CD4-positive, alpha-beta T cell treated with Interleukin-4 for 4 hours (primary cell): ENCODE data around the gene SMARCAD1.

Experiments
- DNase-seq: peaks from one replicate; pipeline ENCODE4 v3.0.0-alpha.2; 2020

Gene SMARCAD1, protein sequence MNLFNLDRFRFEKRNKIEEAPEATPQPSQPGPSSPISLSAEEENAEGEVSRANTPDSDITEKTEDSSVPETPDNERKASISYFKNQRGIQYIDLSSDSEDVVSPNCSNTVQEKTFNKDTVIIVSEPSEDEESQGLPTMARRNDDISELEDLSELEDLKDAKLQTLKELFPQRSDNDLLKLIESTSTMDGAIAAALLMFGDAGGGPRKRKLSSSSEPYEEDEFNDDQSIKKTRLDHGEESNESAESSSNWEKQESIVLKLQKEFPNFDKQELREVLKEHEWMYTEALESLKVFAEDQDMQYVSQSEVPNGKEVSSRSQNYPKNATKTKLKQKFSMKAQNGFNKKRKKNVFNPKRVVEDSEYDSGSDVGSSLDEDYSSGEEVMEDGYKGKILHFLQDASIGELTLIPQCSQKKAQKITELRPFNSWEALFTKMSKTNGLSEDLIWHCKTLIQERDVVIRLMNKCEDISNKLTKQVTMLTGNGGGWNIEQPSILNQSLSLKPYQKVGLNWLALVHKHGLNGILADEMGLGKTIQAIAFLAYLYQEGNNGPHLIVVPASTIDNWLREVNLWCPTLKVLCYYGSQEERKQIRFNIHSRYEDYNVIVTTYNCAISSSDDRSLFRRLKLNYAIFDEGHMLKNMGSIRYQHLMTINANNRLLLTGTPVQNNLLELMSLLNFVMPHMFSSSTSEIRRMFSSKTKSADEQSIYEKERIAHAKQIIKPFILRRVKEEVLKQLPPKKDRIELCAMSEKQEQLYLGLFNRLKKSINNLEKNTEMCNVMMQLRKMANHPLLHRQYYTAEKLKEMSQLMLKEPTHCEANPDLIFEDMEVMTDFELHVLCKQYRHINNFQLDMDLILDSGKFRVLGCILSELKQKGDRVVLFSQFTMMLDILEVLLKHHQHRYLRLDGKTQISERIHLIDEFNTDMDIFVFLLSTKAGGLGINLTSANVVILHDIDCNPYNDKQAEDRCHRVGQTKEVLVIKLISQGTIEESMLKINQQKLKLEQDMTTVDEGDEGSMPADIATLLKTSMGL

DNA sequence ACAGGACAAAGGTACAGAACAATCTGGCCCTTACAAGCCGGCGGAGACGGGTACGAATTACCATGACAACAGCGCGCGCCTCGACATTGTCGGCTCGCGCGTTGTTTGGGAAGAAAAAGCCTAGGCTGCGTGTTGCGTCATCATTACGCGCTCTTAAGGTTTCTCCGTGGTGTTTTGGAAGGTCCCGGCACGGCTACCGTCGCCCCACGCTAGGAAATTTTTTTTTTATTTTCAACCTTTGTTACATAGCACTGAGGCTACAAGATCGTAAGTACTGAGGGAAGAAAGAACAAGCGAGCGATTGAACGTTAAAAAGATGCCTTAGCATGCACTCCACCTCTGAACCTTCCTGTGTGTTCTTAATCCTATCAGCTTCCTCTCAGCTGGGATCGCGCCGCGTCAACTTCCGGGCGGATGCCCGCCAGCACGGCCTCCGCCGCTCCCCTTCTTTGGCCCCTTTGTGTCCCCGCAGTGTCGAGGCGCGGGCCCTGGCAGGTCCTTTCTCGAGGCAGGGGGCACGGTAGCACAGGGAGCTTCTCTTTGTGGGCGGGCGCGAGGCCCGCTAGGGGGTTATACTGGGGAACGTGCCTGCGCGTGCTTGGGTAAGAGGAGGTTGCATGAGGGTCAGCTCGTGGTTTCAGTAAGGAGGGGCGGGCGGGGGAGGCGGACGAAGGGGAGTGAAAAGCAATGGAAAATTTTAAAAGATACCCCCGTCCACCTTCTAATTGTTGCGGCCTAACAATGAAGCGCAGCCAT is at the start of gene SMARCAD1:
TSS of gene SMARCAD1 (plus strand) at position 397 of the 756 bp plus-strand sequence. CDS start 530 bp downstream, outside the sequence.
- DNase-seq: peak; percentile 87

DNA sequence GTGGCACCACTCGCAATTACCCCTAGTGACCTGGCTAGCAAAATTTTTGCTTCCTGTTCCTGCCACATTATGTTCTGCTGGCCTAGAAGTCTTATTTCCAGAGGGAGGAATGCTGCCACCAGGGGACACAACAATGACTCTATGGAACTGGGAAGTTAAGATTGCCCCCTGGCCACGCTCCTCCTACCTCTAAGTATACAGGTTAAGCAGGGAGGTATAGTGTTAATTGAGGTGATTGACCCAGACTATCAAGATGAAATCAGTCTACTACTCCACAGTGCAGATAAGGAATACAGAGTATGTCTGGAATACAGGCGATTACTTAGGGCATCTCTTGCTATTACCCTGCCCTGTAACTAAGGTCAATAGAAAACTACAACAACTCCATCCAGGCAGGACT is 48.8 kb upstream of the SMARCAD1 start:
- DNase-seq: no peak

DNA sequence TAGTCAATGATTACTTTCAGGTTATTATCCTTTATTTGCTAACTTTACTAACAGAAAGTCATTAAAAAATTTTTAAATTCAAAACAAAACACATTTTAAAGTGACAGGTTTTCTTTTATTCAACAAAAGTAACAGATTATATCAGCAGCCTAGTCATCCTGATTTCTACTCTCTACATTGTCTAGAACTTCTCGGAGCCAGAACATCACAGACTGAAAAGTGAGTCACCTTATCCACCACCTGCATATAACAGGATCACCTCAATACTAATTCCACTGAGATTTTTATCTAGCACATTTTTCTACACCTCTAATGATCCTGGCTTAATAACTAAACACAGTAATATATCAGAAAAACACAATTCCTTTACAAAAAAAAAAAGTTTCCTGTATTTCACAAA is 47.9 kb upstream of the SMARCAD1 start:
- DNase-seq: no peak

DNA sequence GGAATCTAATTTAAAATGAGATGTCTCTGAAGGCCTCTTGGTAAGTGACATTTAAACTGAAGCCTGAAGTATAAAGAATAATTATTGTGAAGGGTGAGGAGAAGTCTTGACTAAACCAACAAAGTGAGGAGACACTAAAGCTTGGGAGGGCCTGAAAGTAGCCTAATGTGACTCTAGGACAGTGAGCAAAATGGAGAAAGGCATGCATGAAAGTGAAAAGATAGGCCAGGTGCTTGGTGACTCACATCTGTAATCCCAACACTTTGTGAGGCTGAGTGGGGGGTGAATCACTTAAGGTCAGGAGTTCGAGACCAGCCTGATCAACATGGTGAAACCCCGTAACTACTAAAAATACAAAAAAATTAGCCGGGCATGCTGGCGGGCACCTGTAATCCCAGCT is 46.9 kb upstream of the SMARCAD1 start:
- DNase-seq: no peak

DNA sequence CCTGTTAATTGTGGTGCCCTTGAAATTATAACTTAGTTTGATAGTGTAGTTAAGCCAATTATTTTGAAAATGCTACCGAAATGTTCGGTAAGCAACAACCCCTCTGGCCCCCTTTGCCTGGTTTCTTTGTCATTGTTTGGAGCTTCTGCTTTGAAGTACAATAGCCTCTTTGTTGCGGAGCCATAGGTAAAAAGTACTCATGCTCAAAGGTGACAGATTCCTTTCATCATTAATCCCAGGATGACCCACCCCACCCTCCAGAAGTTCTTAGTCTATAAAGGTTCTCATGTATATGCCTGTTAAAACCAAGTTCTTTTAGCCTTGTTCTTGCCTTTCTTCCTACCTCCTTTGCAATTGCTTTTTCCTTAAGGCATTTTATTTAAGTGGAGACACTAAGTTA is 42.4 kb upstream of the SMARCAD1 start:
- DNase-seq: no peak

DNA sequence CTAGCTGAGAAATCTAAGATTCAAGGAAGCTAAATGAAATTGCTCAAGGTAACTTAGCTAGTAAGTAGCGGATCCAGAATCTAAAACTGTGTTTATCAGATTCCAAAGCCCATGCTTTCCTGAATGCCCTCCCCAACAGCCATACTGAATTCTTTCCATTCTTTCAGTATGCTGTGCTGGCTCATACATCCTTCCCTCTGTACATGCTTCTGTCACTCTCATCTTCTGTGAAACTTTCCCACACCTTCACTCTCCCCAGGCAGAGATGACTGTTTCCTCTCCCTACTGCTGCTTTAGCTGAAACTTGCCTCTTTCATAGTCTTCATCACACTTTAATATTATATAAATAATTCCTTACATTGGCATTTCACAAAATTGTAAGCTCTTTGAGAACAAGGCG is 39.3 kb upstream of the SMARCAD1 start:
- no peak for DNase-seq

DNA sequence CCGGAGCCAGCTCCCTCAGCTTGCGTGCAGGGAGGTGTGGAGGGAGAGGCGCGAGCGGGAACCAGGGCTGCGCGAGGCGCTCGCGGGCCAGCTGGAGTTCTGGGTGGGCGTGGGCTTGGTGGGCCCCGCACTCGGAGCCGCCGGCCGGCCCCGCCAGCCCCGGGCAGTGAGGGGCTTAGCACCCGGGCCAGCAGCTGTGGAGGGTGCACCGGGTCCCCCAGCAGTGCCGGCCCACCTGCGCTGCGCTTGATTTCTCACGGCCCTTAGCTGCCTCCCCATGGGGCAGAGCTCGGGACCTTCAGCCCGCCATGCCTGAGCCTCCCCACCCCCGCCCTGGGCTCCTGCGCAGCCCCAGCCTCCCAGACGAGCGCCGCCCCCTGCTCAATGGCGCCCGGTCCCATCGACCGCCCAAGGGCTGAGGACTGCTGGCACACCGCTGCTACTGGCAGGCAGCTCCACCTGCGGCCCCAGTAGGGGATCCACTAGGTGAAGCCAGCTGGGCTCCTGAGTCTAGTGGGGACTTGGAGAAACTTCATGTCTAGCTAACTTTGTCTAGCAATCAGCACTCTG is 37.8 kb upstream of the SMARCAD1 start:
- no peak for DNase-seq

DNA sequence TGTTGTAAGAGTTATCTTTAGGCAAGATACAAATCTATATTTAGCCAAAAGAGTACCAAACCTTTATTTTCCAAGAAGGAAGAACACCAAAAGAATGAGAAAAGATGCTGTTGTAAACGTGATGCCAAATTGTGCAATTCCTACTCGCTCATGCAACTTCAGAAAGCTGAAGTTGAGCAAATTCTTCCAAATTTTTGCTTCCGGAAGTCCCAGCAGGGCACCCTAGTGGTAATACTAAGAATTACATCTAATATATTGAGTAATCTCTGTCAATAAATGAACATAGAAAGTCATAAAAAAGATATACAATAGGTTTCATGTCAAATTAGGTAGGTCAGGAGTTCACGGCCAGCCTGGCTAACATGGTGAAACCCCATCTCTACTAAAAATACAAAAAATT is 36.0 kb upstream of the SMARCAD1 start:
- no peak for DNase-seq

DNA sequence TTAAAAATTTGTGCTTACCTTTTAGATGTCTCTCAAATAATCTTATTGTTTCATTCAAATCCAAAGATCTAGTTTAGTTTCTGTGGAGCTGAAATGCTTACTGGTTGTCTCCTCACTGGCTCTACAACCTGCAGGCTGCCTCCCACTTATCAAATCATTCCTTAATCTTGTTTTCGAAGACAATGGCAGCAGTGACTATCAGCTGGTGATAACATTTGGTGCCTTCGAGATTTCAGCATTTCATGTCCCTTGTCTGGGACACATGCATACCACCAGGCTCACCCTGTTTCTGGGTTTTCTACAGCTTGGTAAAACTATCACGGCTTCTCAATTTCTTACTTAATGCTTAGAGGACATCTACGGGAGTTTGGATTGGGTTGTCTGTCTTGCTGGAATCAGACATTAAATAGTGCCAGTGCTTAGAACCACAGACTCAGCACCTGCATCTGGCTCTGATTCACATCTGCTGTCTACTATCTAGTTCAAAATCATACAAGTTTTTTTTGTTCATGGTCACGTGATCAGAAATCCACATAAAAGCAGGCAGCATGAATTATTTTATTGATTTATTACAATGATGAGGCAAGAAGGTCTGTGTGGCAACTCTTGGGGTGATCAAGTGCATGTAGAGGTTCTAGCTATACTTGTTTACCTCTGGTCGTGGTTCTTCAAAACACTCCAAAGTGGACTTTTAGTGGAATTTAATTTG is 32.0 kb upstream of the SMARCAD1 start:
- DNase-seq: no peak

DNA sequence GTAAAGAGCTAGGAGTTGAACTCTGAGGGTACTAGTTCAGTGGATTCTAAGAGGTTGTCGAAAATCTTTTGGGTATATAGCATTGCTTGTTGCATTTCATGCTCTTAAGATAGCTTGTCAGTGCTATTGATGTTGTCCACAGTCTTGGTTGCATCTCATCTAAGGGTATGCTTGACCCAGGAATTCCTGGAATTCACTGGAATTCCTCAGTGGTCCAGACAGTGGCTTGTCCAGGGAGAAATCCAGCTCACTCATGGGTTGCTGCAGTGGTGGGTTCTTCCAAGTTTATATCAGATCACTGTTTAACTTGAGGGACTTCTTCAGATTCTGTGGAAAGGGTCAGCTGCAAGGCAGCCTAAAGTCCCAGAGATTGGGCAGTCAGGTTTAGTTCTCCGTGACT is 29.8 kb upstream of the SMARCAD1 start:
- DNase-seq: no peak

DNA sequence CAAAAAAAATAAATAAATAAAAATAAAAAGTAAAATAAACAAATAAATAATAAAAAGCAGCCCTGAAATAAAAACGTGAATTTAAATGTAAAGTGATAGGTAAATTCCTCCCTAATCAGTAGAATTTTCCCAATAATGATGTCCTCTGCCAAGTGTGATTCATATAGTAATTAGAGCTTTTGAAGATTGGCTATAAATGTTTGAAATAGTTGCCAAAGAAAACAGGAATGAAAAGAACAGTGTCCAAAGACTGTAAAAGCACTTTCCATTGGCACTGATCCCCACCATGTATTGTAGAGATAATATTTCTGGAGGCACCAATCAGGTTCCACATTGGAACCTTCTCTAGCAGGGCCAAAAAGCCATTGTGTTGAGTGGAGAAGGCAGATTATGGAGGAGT is 25.9 kb upstream of the SMARCAD1 start:
- DNase-seq: no peak

DNA sequence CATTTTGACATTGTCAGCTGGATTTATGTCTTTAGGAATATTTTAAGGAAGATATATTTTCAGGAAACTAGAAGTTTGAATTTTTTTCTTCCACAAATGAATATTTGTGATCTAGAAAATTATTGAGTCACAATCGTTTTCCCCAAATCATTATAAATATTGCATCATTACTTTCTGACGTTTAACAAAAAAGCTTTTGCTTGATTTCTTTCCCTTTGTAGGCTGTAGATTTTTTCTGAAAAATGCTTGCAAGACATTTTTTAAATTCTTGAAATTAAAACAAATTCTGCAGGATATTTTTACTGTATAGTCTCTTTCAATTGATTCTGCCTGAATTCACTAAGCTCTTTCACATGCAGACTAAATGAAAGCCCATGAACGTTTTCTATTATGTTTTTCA is 4.9 kb upstream of the SMARCAD1 start:
- DNase-seq: no peak

DNA sequence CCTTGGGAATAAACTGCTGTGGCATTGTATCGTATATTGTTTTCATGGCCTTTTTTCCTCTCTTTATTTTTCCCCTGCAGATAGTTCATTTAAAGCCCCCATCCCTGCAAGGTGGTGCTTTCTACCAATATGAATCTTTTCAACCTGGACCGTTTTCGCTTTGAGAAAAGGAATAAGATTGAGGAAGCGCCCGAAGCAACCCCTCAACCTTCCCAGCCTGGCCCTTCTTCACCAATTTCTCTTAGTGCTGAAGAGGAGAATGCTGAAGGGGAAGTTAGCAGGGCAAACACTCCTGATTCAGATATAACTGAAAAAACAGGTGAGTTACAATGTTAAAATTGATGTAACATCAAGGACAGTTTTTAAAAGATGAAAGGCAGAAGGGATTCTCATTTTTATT is 601 bp downstream of the SMARCAD1 start:
- no peak for DNase-seq

DNA sequence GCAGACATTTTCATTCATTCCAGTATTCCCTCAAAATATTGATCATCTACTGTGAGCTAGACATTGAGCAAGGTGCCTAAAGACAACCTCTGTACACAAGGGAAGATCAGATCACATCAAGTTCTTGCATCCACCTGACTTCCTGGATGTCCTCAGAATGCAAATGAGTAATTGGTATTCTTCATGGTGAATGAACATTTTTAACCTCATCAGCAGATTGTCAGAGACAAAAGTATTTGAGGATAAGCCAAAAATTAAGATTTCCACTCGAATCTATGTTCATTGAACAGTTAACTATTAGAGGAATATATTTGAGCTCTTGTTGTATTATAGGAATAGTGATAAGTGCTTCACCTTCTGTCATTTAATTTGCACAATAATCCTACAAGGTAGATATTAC is 1.3 kb downstream of the SMARCAD1 start:
- DNase-seq: no peak

DNA sequence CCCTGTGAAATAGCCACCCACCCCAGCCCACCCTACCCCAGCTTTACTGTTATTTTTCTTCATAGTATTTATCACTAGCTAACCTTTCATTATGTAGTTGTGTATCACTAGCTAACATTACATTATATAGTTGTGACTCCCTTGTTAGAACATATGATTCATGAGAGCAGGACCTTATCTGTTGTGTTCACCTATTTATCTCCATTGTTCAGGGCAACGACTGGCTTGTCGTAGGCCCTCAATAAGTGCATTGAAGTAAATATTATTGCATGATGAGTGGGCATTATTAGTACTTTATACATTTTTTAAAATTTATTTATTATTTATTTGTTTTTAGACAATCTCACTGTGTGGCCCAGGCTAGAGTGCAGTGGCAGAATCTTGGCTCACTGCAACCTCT is 4.2 kb downstream of the SMARCAD1 start:
- no peak for DNase-seq

DNA sequence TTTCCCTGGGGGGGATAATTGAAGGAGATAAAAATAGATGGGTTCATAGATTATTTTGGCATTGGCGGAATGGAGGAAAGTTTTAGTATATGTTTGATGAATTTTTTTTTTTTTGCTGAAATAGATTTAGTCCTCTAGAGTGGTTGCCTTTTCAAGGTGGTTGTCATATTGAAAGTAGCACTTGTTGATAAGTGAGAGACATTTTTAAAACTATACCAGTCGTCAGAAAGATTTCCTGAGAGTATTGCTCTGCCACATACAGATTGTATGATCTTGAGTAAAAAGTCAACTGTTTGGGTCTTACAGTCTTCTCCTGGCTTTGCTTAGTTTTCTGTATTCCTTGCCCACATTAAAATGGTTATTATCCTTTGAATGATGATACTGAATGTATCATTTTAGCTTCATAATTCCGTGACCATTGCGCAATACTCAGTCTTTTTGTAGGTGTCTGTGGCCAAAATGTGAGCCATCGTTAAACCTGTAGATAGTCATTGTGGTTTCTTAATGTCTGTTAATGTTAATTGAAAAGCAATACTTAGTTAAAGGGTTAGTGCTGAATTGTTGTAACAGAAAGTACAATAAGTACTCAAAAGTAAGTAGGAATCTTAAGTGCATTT is 7.1 kb downstream of the SMARCAD1 start:
- DNase-seq: no peak

DNA sequence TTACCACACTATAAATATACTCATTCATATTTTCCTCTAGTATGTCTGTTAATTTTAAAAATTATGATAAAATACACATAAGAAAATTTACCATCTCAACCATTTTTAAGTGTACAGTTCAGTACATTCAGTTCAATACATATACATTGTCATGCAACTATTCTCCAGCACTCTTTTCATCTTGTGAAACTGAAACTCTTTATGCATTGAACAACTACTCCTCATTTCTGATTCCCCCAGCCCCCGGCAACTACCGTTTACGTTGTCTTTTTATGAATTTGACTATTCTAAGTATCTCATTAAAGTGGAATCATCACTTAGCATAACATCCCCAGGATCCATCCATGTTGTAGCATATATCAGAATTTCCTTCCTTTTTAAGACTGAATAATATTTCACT is 8.7 kb downstream of the SMARCAD1 start:
- DNase-seq: no peak

DNA sequence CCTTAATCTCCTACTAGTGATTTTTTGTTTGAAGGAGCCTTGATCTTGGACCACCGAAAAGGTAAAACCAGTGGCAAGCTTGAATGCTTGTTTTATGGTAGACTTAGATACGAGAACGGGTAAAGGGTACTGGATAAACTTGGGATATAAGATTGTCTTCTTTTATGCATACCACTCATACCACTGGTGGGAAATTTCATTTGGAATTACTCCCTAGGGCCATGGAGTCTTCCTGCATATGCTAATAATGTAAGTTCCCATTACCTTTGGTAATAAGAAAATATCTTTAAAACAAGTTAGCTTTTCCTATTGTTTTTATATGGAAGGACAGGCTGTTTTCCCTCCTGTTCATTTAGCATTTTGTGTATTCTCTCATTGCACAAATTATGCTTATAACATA is 11.7 kb downstream of the SMARCAD1 start:
- DNase-seq: no peak

DNA sequence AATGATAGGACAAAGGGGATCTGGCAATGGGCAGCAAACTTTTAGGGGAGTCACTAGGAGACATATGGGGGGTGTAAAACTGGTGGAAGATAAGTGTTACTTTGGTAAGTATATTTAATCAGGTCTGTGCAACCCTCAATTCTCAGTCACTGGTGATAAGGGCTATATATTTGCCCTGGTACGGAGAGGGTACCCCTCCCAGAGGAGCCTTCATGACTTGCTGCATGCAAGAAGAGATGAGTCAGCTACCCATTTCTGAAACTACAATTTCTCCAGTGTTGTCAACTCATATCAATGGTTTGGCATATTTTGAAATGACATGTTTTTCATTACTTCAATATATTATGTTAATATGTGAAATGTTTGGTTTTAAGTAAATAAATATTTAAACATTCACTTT is 14.3 kb downstream of the SMARCAD1 start:
- no peak for DNase-seq

DNA sequence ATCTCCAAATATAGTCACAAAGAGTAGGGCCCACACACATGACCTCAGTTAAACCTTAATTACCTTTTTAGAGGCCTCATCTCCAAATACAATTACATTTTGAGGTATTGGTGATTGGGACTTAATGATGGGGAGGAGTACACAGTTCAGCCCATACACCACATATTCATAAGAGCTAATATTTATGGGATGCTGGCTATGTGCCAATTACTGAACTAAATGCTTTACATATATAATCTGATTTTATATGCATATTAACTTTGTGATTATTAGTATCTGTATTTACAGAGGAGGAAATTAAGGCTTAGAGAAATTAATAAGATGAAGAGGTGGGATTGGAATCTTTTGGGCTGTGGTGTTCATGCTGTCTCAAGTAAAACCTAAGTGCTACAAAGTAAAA is 17.8 kb downstream of the SMARCAD1 start:
- no peak for DNase-seq

DNA sequence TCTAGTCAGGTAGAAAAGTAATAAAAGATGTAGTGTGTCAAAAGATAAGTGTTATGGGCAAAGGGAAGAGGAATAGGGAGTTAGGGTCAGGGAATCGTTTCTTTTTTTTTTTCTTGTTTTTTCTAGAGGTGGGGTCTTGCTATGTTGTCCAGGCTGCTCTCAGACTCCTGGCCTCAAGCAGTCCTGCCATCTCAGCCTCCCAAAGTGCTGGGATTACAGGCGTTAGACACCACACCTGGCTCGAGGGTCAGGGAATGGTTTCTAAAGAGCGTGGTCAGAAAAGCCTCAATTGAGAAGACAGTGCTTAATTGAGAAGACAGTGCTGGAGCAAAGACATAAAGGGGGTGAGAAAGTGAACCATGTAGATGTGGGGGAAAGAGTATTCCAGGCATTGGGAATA is 19.1 kb downstream of the SMARCAD1 start:
- DNase-seq: no peak
